OCI-LY7 (cell line): ENCODE data around the gene LRRC56. TPM values are rescaled to one million over a fixed set of nuclear protein-coding genes. Genes with fewer than 3 reads are reported as not detected.

Source experiments
- BruUV-seq: library from RNA; stranded (reverse); fragments of 400-500 nt; replicated peaks from 2 replicates; lab custom pipeline; 2021; lab: Mats Ljungman, UMichigan
- CTCF ChIA-PET: fragments of 300-600 bp; sonication (Branson Sonifier 250); formaldehyde crosslinking; loops from one replicate; lab custom pipeline; 2022; ENCODE audit warnings: antibody characterized with exemption; ENCODE audit not compliant: unreplicated experiment; lab: Charles Lee
- POLR2A ChIA-PET: fragments of 300-600 bp; sonication (Branson Sonifier 250); formaldehyde crosslinking; loops from one replicate; lab custom pipeline; 2022; ENCODE audit warnings: antibody characterized with exemption; lab: Charles Lee
- DNase-seq: peaks from one replicate; pipeline ENCODE4 v3.0.0-alpha.2; 2015; ENCODE audit warnings: low spot score
- H2AFZ ChIP-seq: fragments of 200-600 bp; sonication (generic), shearing (Covaris generic); 2 replicates; pipeline ENCODE4 v1.6.1; 2014; ENCODE audit warnings: mild to moderate bottlenecking, antibody characterized with exemption, low read length, moderate library complexity
- H3K27ac ChIP-seq: fragments of 200-600 bp; sonication (generic); 2 replicates; pipeline ENCODE4 v1.5.1; 2014; ENCODE audit warnings: mixed run types, low read depth, mild to moderate bottlenecking, moderate library complexity, low read length, inconsistent platforms; ENCODE audit not compliant: poor library complexity, severe bottlenecking
- H3K36me3 ChIP-seq: fragments of 200-600 bp; sonication (generic); 2 replicates; pipeline ENCODE4 v1.6.1; 2014; ENCODE audit warnings: mild to moderate bottlenecking, antibody characterized with exemption, low read length, moderate library complexity, mixed read lengths; ENCODE audit not compliant: insufficient read depth
- H3K4me1 ChIP-seq: fragments of 200-600 bp; sonication (generic); 2 replicates; pipeline ENCODE4 v1.5.1; 2014; ENCODE audit warnings: mild to moderate bottlenecking, low read length; ENCODE audit not compliant: insufficient read depth, poor library complexity, severe bottlenecking
- H3K4me2 ChIP-seq: fragments of 200-600 bp; sonication (generic); 2 replicates; pipeline ENCODE4 v1.6.1; 2014; ENCODE audit warnings: mild to moderate bottlenecking, low read length
- H3K4me3 ChIP-seq: fragments of 200-600 bp; sonication (generic); 2 replicates; pipeline ENCODE4 v1.5.1; 2014; ENCODE audit warnings: mild to moderate bottlenecking, low read depth, low read length; ENCODE audit not compliant: poor library complexity, severe bottlenecking
- H3K79me2 ChIP-seq: fragments of 200-600 bp; sonication (generic); 2 replicates; pipeline ENCODE4 v1.6.1; 2016; ENCODE audit warnings: low read depth, mild to moderate bottlenecking, low read length, moderate library complexity, mixed read lengths; ENCODE audit not compliant: insufficient read depth
- H3K9me2 ChIP-seq: fragments of 200-600 bp; sonication (generic); 2 replicates; pipeline ENCODE4 v1.6.1; 2016; ENCODE audit warnings: mild to moderate bottlenecking, low read length, mixed read lengths; ENCODE audit not compliant: insufficient read depth
- H3K9me3 ChIP-seq: fragments of 200-600 bp; sonication (generic); 2 replicates; pipeline ENCODE4 v1.6.1; 2014; ENCODE audit warnings: mild to moderate bottlenecking, mixed run types, low read length, mixed read lengths
- H4K20me1 ChIP-seq: fragments of 200-600 bp; sonication (generic); 2 replicates; pipeline ENCODE4 v1.6.1; 2014; ENCODE audit warnings: mild to moderate bottlenecking, antibody characterized with exemption, low read length, moderate library complexity, mixed read lengths; ENCODE audit not compliant: insufficient read depth
- CTCF ChIP-seq: fragments of 200-600 bp; sonication (generic); conservative IDR thresholded peaks from 2 replicates; pipeline ENCODE4 v1.5.1; 2014; ENCODE audit warnings: mild to moderate bottlenecking, antibody characterized with exemption, low read length, moderate library complexity, mixed read lengths
- EZH2phosphoT487 ChIP-seq: fragments of 200-600 bp; sonication (generic); IDR thresholded peaks from 2 replicates; pipeline ENCODE4 v1.6.1; 2018; ENCODE audit warnings: low read depth, borderline replicate concordance, mild to moderate bottlenecking, mixed run types, antibody characterized with exemption, low read length, moderate library complexity, mixed read lengths
- intact Hi-C: fragments of 100-400 bp; cut with micrococcal nuclease; formaldehyde crosslinking; loops from one replicate; pipeline ENCODE4 v1.10.0; 2022; ENCODE audit not compliant: unreplicated experiment
- total RNA-seq, 2 experiments: library from RNA; depleted of rRNA in 1 of 2; stranded (reverse); fragments of >200 nt in 1 of 2; shearing (Covaris generic) in 1 of 2; gene quantifications; 2 replicates each; pipeline ENCODE4 v1.2.3, GENCODE V29; 2014 to 2022

The LRRC56 gene
- total RNA-seq, 2 experiments from 2014 or later, result 1.6 to 2.5 TPM

- Histone ChIP-seq H4K20me1 (no peaks in the 10 kb centered on the region), H3K4me2 (no peak overlapping the region), H3K27ac (no peak overlapping the region), H3K4me3 (no peak overlapping the region), H3K79me2 (no peaks in the 10 kb centered on the region), H3K9me3 (no peaks in the 10 kb centered on the region; the same call in 1 of the 2 replicates), H3K9me2 (no peaks in the 10 kb centered on the region), H3K4me1 (no peaks in the 10 kb centered on the region), H3K36me3 (no peaks in the 10 kb centered on the region), H2AFZ (no peak overlapping the region)
- intact Hi-C loops, result no loop called here
- POLR2A ChIA-PET, result no interaction called here
- TF ChIP-seq EZH2phosphoT487, result no peak
- TF ChIP-seq CTCF, result no peak
- no TSS peak for BruUV-seq
- no peak for DNase-seq
- CTCF ChIA-PET, result no interaction called here
Observed at GRCh38 chr11:520428-521176, 16.7 kb upstream of the LRRC56 start.

GRCh38 chr11:521177-521688 lies 16.1 kb upstream of the LRRC56 start:
- Histone ChIP-seq H2AFZ (no peak overlapping the region), H4K20me1 (no peaks in the 10 kb centered on the region), H3K4me2 (no peak overlapping the region), H3K79me2 (no peaks in the 10 kb centered on the region), H3K27ac (no peak overlapping the region), H3K4me3 (no peak overlapping the region), H3K9me2 (no peaks in the 10 kb centered on the region), H3K36me3 (no peaks in the 10 kb centered on the region), H3K9me3 (no peaks in the 10 kb centered on the region; the same call in 1 of the 2 replicates), H3K4me1 (no peaks in the 10 kb centered on the region)
- ChIA-PET POLR2A (no interaction called here), CTCF (no interaction called here)
- TF ChIP-seq EZH2phosphoT487 (no peak), CTCF (no peak)
- DNase-seq, result no peak
- intact Hi-C loops, result no loop called here
- no TSS peak for BruUV-seq

- no peaks in the 10 kb centered on the region for H3K36me3 ChIP-seq
- TF ChIP-seq CTCF, result no peak
- no peak for TF ChIP-seq EZH2phosphoT487
- intact Hi-C loops, result no loop called here
- DNase-seq, result no peak
- no peaks in the 10 kb centered on the region for H3K4me1 ChIP-seq
- H3K9me2 ChIP-seq, result no peaks in the 10 kb centered on the region
- H3K27ac ChIP-seq, result no peak overlapping the region
- H4K20me1 ChIP-seq, result no peaks in the 10 kb centered on the region
- H3K4me2 ChIP-seq, result no peak overlapping the region
- H3K4me3 ChIP-seq, result no peak overlapping the region
- POLR2A ChIA-PET, result no interaction called here
- no TSS peak for BruUV-seq
- no peaks in the 10 kb centered on the region for H3K79me2 ChIP-seq
- no peaks in the 10 kb centered on the region for H3K9me3 ChIP-seq
- CTCF ChIA-PET, result no interaction called here
- no peak overlapping the region for H2AFZ ChIP-seq
Observed at GRCh38 chr11:526192-526591, 11.1 kb upstream of the LRRC56 start.
